Stimulated activated CD8-positive, alpha-beta memory T cell treated with anti-CD3 and anti-CD28 coated beads, Interleukin-2, amount 100 ng/mL, for 1 hour (primary cell): Measurements from ENCODE around the gene EPB41L2.

Experiments used
- DNase-seq, 2 donors: peaks; one replicate each; pipeline ENCODE4 v3.0.0-alpha.2; 2020; ENCODE audit warnings: low read depth in 2 of 2

The EPB41L2 gene

DNA sequence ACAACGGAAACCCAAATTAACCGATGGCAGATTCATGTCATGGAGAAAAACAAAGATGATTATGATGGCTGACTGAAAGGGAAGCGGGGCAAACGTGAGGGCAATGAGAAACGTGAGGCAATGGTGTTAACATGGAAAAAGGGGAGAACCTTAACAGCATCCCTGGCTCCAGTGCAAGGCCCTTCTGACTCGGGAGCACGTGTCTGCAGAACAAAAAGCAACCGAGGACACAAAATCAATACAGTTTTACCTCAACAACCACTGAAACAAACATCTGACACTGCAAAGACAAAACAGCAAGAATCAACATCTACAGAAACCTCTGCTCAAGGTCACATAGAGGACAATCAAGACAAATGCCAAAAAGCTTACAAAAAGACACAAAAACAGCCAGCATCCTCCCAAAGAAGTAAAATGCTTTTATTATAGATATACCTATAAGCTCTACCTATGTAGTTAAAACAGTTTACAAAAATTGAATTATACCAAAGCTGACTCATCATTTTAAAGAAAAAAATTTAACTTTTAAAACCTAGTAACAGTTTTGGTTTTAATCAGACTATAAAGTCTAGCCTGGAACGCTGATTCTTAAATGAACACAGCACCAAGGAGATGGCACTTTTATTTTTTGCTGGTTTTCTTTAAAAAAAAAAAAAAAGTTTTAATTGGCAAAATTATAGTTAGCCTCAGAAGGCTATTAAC, 192.7 kb downstream of the EPB41L2 start:
- no peak for DNase-seq

DNA sequence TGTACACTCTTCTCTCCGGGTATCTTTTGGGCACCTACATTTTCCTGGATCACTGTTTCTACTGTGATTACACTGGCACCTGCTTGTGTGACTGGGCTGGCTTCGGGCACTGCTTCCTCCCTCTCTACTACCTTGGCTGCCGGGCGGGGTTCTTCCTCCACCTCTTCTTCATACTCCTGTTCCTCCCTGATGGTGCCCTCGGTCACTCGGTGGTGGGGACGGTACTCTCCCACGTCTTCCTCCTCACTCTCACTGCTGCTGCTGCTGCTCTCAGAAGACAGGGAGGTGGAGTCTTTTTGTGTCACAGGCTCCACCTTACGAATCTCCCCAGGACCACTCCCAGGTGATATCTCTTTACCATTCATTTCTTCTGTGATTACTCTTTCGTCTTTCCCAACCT, 193.4 kb downstream of the EPB41L2 start:
- DNase-seq = no peak

DNA sequence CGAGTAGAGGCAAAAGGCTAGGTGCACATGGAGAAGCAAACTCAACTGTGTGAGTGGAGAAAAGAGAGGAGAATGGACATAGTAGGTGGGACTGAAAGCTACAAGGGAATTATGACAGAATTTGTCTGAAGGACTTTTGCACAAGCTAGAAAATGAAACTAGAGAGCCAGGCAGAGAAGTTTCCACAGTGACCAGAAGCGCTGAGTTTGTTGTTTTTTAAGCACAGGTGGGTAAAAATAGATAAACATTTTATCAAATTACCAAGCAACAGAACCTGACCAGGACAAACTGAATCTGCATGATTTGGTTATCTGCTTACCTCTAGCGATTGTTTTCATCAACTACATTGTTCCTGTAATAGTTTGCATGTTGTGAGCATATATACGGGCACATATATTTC, 197.3 kb downstream of the EPB41L2 start:
- no peak for DNase-seq

DNA sequence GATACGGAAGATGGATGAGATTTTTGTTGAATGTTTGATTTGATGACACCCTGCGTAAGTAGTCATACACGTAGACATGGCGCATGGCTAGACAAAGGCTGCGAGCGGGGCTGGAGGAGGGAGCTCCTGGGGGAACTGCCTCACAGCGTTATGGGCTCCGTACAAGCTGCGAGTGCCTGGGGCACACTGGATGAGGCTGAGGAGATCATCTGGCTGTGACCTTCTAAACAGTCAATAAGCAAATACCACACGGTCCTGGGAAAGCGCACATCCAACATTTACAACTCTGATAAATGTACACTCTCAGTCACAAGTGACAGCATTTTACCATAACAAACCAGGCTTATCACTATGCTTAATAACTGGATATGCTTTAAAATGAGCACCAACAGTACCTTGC, 198.7 kb downstream of the EPB41L2 start:
- DNase-seq = no peak

DNA sequence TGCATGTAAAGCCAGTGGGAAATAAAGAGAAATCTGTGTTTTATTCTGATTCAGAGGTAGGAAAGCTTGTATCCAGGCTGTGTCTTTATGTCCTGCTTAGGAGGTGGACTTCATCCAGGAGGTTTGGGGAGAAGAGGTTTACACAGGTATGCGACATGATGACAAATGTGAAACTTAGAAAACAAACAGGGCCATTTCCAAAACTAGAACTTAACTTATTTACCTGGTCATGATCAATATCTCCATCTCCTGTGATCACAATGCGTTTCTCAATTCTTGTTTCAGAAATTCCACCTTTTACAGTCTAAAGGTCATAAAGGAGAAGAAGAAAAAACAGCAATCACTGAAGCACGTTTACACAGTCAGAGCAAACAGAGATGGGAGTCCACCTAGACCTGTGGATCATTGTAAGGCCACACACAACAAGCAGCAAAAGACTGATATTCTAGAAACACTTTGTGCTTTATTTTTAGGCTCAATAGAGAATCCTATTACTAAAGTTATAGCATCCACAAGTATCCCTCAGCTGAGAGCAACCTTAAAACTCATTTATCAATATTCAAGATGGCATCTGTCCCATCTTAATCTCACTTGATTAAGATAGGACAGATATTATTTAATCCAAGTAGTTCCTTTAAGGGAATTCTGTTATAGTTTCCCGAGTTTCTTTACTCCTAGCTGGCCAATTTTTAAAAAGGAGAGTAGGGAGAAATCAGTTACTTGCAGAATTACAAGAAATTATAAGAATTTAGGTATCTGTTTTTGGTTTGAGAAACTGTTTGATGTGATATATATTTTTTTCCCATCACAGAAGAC, 199.4 kb downstream of the EPB41L2 start:
- no peak for DNase-seq

DNA sequence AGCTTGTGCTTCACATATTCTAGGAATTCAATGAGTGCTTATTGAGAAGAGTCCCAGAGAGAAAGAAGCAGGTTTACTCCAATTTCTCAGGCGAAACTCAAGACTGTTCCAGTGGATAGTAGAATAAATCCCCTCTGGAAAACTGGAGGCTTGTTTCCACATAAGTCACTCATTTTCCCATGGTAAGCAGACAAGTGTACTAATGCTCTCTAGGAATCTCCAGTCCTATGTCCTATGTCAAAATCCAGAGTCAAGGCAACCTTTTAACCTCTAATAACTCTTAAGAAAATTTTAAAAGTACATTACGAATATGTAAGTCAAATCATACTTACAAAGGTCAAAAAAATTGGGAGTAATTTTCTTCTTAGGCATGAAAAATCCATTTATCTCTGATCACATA, 200.7 kb downstream of the EPB41L2 start:
- no peak for DNase-seq

DNA sequence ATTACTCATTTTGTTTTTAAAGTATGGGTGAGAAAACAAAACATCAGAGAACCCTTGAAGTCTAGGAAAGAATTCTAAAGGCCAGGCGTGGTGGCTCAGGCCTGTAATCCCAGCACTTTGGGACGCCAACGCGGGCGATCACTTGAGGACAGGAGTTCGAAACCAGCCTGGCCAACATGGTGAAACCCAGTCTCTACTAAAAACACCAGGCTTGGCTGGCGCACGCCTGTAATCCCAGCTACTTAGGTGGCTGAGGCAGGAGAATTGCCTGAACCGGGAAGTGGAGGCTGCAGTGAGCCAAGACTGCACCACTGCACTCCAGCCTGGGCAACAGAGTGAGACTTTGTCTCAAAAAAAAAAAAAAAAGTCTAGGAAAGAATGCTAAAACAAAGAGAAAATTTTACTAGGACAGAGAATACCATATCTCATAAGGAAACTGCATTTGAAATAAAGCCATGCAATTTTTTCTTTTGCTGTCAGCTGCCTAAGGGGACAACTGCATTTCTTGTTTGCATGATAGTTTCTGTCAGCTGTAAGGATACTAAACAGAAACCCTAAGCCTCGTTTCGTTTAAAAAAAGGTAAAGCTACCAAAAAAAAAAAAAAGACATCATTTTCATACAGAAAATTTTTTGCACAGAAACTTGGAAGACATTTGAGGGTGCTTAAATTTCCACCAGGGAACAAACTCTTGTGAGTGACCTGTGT, 203.7 kb downstream of the EPB41L2 start:
- no peak for DNase-seq

DNA sequence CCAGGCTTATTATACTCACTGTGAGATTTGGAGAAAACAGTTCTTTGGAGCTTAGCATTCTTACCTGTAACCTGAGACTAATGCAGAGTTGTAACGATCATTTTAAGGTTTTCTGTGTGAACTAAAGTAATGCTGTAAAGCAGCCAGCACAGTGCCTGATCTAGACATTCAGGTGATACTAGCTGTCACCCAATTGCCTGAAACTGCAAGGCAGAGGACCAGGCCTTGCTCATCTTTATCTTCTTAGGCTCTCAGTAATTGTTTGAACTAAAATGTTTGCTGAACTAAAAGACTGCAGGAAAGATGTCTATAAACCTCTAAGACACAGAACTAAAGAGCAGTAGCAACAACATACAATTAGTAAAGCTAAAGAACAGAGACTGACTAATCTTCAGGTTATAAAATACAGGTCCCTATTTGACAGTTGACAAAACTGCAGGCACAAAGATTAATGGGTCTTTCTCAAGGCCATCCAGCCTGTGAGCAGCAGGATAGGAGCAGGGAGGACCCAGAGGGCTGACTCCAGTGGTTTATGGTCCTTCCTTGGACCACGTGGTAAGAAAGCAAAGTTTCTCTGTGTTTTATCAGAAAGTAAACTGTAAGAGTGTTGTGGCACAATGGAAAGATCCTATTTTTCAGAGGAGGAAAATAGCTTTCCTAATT, 204.4 kb downstream of the EPB41L2 start:
- no peak for DNase-seq

DNA sequence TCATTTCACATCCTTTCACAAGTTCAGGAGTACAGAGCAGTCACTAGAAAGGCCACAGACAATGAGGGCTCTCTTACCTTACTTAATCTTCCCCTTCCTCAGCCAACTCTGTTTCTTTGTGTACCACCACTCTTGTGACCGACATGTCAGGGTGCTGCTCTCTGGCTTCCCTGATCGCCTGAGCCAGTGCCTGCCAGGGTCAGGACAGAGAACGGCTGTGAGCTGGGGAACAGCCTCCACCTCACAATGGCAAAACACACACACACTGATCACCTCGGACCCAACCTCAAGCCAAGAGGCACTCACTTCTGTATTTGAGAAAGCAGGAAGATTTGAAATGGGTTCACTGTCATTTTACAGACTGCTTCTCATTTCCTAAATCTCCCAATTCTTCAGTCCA, 205.0 kb downstream of the EPB41L2 start:
- DNase-seq = no peak

DNA sequence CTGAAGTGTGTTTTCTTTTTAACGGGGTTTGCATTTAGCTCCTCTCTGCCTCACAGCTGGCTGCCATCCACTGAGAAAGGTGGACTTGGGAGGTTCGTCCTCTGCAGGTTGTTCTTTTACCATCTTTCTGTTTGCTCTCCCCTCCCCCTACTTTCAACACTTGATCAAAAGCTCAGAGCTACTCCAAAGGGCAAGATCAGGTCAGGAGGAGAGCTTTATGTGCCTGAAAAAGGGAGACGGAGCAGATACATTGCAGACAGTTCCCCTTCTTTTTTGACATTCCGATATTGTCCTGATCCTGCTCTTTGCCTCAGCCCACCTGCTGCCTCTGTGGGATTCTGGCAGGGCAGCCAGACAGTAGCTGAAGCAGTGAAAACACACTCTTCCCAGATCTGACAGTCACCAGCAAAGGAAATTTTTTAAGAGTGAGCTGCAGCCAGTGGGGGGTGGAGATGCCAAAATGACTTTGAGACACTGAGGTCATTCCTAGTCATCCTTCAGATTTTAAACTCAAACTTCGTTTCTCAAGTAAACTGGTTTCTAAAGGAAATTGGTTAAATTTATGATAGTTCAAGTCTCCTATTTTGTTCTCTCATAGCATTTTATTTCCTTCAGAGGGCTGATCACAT, 209.4 kb downstream of the EPB41L2 start:
- DNase-seq = no peak

DNA sequence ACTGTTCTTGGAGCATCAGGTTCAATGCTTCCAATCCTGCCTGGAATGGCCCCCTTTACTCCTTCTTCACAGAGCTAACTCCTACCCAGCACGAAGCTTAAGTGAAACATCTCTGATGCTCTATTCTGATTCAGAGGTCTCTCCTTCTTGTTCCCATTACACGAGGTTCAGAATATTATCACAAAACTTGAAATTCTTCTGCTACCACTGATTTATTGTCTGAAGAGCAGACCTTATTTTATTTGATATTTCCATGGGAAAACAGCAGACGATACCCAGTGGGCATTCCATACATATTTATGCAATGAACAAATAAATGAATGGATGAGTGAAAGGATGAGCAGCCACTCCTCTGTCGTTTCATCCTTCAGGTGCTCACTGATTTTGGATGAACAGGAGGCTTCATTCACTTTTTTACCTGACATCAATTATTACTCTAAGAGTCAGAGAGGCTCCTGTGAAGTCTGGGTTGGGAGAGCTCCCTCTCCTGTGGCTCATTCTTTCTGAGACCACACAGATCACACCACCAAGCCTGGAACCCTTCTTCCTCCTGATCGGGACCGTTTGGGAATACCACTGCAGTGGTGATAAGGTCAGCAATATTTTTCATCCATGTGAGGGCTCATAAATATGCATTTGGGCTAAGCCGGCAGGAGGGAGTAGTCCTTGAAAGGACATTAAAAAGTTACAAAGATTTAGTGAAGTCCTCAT, 210.0 kb downstream of the EPB41L2 start:
- no peak for DNase-seq

DNA sequence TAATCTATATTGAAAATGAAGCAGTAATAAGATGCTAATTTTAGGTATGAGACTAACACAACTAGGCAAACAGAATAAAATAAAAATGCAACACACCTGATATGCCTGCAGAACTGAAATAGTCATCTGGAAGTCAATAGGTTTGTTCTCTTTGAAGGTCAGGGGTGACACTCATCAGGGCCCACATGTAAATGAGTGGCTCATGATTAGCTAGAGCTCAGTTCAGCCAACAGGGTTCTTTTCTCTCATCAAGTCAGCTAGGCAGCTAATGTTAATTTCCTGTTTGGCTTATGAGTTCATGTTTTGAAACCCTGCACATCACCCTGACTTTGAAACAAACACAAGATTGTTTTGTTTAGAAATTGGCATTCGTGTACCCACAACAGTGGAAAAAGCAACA, 212.0 kb downstream of the EPB41L2 start:
- DNase-seq = no peak

DNA sequence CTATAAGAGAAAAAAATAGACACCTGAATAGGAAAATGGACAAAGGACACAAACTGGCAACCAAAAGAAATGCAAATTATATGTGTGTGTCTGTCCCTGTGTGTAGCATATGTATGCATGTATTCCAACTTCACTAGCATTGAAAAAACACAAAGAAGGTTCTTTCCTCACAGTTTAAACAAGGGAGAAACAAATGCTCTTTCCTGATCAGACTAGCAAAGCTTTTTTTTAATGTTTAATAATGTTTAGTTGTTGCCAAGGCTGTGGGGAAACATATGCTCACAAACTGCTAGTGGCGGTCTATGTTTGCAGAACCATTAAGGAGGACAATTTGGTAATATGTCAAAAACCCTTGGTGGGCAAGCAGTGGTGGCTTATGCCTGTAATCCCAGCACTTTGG, 213.5 kb downstream of the EPB41L2 start:
- no peak for DNase-seq

DNA sequence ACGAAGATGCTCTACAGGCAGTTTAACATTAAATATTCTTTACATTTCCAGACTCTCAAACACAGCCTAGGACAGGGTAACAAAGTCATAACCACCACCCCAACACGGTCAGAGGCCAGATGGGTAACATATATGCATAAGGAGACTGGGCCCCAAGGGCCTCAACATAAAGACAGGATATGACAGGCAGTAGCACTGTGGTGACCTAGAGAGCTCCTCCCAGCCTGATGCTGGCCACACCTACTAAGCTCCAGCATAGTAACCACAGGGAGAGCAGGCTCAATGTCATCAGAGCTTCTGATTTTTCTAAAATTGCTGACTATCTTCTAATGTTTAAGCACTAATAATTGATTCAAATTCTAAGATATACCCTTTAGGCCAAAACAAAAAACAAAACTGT, 214.1 kb downstream of the EPB41L2 start:
- no peak for DNase-seq

DNA sequence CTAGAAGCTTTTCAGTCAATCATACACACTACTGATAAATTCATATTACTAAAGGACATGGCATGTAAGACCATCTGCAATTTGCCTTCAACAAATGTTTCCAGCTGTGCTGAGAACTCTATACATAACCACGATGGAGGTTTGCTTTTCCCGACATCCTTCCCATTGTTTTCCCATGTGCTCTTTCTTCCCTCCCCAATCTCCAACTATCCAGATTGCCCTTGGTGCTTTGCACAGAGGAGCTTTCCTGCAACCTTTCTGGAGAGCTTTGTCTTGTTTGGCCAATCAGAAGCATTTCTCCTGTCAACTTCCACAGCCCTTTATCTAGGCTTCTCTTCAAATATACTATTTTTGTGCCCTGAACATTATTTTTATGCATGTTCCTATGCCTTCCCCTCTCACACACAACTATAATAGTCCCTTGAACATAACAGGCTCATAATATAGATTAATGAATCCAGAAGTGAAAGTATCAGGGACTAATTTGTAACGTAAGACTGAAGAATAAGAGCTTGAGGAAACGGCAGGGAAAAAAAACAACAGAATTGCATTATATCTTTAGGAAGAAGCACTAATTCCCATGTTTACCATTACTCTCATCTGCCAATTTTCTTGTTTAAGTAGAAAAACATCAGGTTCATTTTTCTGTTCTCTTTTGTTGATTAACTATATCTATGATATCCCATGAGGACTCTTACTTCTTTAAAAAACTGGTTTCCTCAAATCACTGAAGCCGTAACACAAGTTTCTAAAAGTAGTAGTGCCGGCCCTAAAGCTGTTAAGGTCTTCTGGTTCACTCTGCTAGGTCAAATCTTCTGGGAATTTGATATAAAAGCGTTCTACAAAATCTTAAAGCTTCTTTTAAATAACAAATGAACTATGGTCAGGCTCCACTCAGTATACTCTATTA, 215.8 kb downstream of the EPB41L2 start:
- no peak for DNase-seq

DNA sequence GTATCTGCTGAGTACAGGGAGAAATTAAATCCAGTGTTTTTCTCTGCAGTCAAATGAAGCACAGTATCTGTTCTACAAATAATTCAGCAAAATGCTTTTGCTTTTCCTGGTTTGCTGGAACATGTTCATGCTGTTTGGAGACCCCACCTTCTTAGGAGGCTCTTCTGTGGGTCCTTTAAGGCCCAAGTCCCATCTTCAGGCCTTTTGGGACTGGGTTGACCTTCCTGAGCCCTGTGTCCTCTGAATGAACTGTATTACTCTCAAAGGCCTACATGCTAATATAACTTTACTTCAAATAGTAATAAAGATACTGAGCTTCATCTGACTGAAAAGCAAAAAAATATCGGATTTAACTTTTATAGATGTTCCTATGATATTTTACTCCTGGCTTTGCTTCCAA, 216.5 kb downstream of the EPB41L2 start:
- DNase-seq = no peak

DNA sequence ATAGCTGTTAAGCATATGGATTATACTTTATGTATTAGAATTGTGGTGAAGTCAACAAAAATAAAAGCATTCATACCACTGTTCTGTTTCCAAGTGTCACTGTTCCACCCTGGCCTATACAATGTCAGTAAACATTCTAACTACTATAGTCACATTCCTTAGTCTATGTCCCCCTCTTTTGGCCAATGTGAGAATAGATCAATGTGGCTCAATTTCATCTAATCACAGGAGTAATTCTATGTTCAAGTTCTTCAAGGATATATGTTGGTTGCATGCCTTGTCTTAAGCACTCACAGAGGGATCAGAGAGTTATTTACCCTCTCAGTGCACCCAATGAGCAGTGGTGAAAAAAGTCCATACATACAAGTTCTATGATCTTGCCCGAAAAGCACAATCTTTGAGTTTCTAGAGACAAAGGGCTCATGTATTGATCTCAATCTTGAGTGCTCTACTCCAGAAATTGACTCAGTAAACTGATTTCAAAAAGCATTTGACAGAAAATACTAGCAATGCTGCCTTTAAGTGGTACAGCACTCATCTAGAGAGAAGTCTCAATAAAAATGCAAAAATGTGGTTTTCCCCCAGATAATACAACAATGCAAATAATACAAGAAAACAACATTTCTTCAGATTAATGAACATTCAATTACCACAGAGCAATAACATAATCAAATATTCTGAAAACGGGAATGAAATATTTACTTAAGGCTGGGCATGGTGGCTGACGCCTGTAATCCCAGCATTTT, 219.3 kb downstream of the EPB41L2 start:
- no peak for DNase-seq

DNA sequence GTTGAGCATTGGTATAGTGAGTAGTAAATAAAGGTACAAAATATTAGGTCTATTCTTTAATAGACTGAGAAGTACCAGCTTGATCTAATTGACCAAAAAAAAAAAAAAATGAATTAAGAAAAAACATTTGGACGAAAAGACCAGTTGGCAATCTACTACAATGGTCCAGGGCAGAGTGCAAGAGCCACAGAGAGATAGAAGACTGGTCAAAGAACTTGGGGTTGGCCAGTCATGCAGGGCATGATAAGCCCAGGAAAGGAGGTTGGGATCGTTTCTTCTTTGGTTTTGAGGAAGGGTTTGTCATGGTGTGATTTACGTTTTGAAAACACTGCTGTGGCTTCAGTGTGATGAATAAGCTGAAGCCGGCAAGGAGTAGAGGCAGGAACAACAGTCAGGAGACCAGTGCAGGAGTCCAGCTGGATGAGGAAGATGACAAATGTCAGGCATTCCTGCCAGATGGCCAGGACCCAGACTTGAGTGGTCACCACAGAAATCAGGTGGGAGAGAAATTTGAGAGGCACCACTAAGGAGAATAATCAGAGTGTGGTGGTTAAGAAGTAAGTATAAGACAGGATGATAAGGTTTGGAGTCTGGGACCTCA, 221.8 kb downstream of the EPB41L2 start:
- no peak for DNase-seq

DNA sequence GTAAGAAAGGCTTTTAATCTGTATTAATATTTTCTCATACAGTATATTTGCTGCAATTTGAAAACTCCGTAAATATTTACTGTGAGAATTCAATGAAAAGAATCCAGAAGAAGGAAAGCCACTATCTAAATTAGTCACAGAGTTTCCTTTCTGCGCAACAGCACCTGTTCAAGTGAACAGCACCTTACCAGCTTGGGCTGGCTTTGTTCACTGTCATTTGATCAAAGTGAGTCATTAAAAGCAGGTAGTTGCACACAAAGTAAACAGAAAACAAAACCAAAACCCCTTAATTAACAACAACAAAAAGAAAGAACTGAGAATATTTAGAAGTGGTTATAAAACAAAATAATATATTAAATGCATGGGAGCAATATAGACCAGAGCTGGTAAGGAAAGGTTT, 223.0 kb downstream of the EPB41L2 start:
- DNase-seq = no peak
